ENCODE data around the gene TNFRSF12A.

GRCh38 chr16:2970563-2970962 is 49.6 kb upstream of the TNFRSF12A start:
- no peak for TF ChIP-seq CTCF (IDR thresholded peaks at IDR 0.05)
- no peak for TF ChIP-seq POLR2A (IDR thresholded peaks at IDR 0.05)
